Measurements from ENCODE around the gene SPR. TPM values are rescaled to one million over a fixed set of nuclear protein-coding genes. Genes with fewer than 3 reads are reported as not detected.

SPR gene
- total and polyA plus RNA-seq, 2 of the 13 experiments (the other 11 are each of a cell fraction or from before 2014, with no cell fraction given) = 34.0 to 96.0 TPM

DNA sequence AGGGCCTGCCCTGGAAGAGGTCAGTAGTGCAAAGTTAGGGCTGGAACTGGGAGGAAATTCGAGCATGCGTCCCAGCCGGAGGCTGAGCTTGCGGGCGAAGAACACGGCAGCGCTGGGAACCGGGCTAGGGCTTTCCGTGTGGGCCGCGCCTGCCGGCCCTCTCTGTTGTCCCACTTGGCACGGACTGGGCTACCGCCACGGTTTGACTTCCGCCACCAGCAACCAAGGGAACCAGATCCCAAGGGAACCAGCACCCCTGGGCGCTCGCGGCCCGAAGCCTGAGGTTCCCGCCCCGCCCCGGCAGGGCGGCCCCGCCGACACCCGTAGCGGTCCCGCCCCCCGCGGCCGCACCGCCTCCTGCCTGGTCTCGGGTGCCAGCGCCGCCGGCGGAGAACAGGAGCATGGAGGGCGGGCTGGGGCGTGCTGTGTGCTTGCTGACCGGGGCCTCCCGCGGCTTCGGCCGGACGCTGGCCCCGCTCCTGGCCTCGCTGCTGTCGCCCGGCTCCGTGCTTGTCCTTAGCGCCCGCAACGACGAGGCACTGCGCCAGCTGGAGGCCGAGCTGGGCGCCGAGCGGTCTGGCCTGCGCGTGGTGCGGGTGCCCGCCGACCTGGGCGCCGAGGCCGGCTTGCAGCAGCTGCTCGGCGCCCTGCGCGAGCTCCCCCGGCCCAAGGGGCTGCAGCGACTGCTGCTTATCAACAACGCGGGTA, at the start of gene SPR (continued):
- TF ChIP-seq TCF7 (IDR thresholded peaks at IDR 0.05; ENCODE audit: low read depth) = no peak
- no peak; the same call in 1 of the 2 replicates for TF ChIP-seq ERF (CRISPR knock-in tag; IDR thresholded peaks at IDR 0.05)
- TF ChIP-seq, protein P1, sequence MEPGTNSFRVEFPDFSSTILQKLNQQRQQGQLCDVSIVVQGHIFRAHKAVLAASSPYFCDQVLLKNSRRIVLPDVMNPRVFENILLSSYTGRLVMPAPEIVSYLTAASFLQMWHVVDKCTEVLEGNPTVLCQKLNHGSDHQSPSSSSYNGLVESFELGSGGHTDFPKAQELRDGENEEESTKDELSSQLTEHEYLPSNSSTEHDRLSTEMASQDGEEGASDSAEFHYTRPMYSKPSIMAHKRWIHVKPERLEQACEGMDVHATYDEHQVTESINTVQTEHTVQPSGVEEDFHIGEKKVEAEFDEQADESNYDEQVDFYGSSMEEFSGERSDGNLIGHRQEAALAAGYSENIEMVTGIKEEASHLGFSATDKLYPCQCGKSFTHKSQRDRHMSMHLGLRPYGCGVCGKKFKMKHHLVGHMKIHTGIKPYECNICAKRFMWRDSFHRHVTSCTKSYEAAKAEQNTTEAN (CRISPR knock-in tag; conservative IDR thresholded peaks at IDR 0.05) = peak; percentile 30; the same call in 1 of the 2 replicates
- TF ChIP-seq, protein P2, sequence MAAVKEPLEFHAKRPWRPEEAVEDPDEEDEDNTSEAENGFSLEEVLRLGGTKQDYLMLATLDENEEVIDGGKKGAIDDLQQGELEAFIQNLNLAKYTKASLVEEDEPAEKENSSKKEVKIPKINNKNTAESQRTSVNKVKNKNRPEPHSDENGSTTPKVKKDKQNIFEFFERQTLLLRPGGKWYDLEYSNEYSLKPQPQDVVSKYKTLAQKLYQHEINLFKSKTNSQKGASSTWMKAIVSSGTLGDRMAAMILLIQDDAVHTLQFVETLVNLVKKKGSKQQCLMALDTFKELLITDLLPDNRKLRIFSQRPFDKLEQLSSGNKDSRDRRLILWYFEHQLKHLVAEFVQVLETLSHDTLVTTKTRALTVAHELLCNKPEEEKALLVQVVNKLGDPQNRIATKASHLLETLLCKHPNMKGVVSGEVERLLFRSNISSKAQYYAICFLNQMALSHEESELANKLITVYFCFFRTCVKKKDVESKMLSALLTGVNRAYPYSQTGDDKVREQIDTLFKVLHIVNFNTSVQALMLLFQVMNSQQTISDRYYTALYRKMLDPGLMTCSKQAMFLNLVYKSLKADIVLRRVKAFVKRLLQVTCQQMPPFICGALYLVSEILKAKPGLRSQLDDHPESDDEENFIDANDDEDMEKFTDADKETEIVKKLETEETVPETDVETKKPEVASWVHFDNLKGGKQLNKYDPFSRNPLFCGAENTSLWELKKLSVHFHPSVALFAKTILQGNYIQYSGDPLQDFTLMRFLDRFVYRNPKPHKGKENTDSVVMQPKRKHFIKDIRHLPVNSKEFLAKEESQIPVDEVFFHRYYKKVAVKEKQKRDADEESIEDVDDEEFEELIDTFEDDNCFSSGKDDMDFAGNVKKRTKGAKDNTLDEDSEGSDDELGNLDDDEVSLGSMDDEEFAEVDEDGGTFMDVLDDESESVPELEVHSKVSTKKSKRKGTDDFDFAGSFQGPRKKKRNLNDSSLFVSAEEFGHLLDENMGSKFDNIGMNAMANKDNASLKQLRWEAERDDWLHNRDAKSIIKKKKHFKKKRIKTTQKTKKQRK (IDR thresholded peaks at IDR 0.05; ENCODE audit: low read length) = no peak
- TF ChIP-seq ZNF749 (CRISPR knock-in tag; IDR thresholded peaks at IDR 0.05; ENCODE audit: borderline replicate concordance) = no peak; the same call in 1 of the 2 replicates
- no peak for TF ChIP-seq LCORL (IDR thresholded peaks at IDR 0.05)
- no peak; the same call in 1 of the 2 replicates for TF ChIP-seq LCORL (CRISPR knock-in tag; IDR thresholded peaks at IDR 0.05)
- TF ChIP-seq CENPX (CRISPR knock-in tag; IDR thresholded peaks at IDR 0.05) = no peak
- 0 out of 2 replicates have a peak, but pooled peaks have one; percentile 33 for TF ChIP-seq U2AF2 (IDR thresholded peaks at IDR 0.05; ENCODE audit: low read depth, low read length)
- TF ChIP-seq ZNF546 (CRISPR knock-in tag; conservative IDR thresholded peaks at IDR 0.05) = peak; percentile 48; the same call in 1 of the 2 replicates
- peak; percentile 40; the same call in 1 of the 2 replicates for TF ChIP-seq ZNF557 (CRISPR knock-in tag; IDR thresholded peaks at IDR 0.05)
- TF ChIP-seq GPN1 (CRISPR knock-in tag; IDR thresholded peaks at IDR 0.05; ENCODE audit: borderline replicate concordance) = no peak
- no peak for TF ChIP-seq ELF1 (CRISPR knock-in tag; IDR thresholded peaks at IDR 0.05)
- TF ChIP-seq, protein P3, sequence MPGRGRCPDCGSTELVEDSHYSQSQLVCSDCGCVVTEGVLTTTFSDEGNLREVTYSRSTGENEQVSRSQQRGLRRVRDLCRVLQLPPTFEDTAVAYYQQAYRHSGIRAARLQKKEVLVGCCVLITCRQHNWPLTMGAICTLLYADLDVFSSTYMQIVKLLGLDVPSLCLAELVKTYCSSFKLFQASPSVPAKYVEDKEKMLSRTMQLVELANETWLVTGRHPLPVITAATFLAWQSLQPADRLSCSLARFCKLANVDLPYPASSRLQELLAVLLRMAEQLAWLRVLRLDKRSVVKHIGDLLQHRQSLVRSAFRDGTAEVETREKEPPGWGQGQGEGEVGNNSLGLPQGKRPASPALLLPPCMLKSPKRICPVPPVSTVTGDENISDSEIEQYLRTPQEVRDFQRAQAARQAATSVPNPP (CRISPR knock-in tag; IDR thresholded peaks at IDR 0.05) = 0 out of 2 replicates have a peak, but pooled peaks have one; percentile 70
- TF ChIP-seq HOXA9 (CRISPR knock-in tag; IDR thresholded peaks at IDR 0.05; ENCODE audit: borderline replicate concordance) = peak; percentile 90
- TF ChIP-seq ZNF510 (CRISPR knock-in tag; IDR thresholded peaks at IDR 0.05; ENCODE audit: low read depth) = no peak
